GM12864 (cell line): Measurements from ENCODE around the gene CBFA2T3.

Source experiments
- DNase-seq: peaks from one replicate; pipeline ENCODE4 v3.0.0-alpha.2; 2011; ENCODE audit warnings: low read depth
- H3K4me3 ChIP-seq: 2 replicates; pipeline ENCODE4 v1.5.1; 2011; ENCODE audit warnings: mild to moderate bottlenecking, low read depth, low read length, control low read depth
- CTCF ChIP-seq: IDR thresholded peaks from 2 replicates; pipeline ENCODE4 v1.5.1; 2011; ENCODE audit warnings: low read depth, mild to moderate bottlenecking, moderate library complexity, low read length, control low read depth, inconsistent platforms; ENCODE audit errors: missing control alignments

Gene CBFA2T3

GRCh38 chr16:88851616-88852015, 125.4 kb downstream of the CBFA2T3 start:
- no peak for DNase-seq
- no peak for TF ChIP-seq CTCF
- H3K4me3 ChIP-seq: no peak overlapping the region

GRCh38 chr16:88850531-88851199, 126.3 kb downstream of the CBFA2T3 start:
- H3K4me3 ChIP-seq: no peak overlapping the region
- no peak for TF ChIP-seq CTCF
- DNase-seq: no peak

GRCh38 chr16:88848557-88848956, 128.4 kb downstream of the CBFA2T3 start:
- no peak overlapping the region for H3K4me3 ChIP-seq
- TF ChIP-seq CTCF: no peak
- no peak for DNase-seq

GRCh38 chr16:88847654-88848053, 129.4 kb downstream of the CBFA2T3 start:
- DNase-seq: no peak
- H3K4me3 ChIP-seq: no peak overlapping the region
- TF ChIP-seq CTCF: no peak

GRCh38 chr16:88846088-88846487, 130.9 kb downstream of the CBFA2T3 start:
- TF ChIP-seq CTCF: no peak
- no peak overlapping the region for H3K4me3 ChIP-seq
- DNase-seq: no peak

- DNase-seq: no peak
- no peak overlapping the region for H3K4me3 ChIP-seq
- peak; percentile 19 for TF ChIP-seq CTCF
Observed at GRCh38 chr16:88844419-88845036, 132.5 kb downstream of the CBFA2T3 start.

- DNase-seq: no peak
- TF ChIP-seq CTCF: no peak
- H3K4me3 ChIP-seq: no peak overlapping the region
Observed at GRCh38 chr16:88843256-88843655, 133.8 kb downstream of the CBFA2T3 start.
